HG02588 (cell line): Measurements from ENCODE around the gene CPNE6.
"Not testable (repeated sequence)": the region's sequence is repeated elsewhere in the genome, so short reads cannot be mapped to it uniquely, and the experiment has no call there.

Experiments used
- ATAC-seq: cut with Tn5 transposase; IDR thresholded peaks from one replicate; pipeline ENCODE4 v1.9.1; 2021; ENCODE audit warnings: mild to moderate bottlenecking, moderate library complexity; ENCODE audit not compliant: unreplicated experiment

CPNE6 gene

DNA sequence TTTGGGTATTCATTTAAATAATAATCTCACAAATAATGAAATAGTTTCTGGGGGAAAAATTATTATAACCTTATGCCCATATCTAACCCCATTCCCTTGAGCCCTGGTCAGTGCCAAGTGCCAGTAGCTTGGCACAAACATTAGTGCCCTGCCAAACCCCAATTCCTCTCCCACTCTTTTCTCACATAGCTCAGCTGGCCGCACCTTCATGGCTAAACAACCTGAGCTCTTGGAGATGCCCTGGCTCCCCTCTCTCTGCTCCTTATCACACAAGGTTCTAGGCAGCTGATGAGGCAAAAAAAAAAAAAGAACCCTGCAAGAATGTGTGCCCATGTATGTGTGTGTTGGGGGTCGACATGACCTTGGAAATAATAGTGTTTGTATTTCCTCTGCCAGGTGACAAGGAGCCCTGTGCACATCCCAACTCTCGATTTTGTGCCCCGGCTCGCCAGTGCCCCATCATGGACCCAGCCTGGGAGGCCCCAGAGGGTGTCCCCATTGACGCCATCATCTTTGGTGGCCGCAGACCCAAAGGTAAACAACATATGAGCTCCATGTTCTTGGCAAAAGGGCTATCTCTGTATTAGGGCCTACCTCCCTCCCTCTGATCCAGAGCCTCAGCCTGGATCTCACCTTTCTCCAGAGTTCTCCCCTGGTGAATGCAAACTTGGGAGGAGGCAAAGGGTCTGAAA lies 31.1 kb downstream of the CPNE6 start:
- no peak for ATAC-seq

- ATAC-seq = no peak
Measured at GRCh38 chr14:24103451-24103850, 32.1 kb downstream of the CPNE6 start.

GRCh38 chr14:24105609-24106239 lies 34.4 kb downstream of the CPNE6 start:
- not testable (repeated sequence) for ATAC-seq

GRCh38 chr14:24106672-24107271 lies 35.4 kb downstream of the CPNE6 start:
- no peak for ATAC-seq

DNA sequence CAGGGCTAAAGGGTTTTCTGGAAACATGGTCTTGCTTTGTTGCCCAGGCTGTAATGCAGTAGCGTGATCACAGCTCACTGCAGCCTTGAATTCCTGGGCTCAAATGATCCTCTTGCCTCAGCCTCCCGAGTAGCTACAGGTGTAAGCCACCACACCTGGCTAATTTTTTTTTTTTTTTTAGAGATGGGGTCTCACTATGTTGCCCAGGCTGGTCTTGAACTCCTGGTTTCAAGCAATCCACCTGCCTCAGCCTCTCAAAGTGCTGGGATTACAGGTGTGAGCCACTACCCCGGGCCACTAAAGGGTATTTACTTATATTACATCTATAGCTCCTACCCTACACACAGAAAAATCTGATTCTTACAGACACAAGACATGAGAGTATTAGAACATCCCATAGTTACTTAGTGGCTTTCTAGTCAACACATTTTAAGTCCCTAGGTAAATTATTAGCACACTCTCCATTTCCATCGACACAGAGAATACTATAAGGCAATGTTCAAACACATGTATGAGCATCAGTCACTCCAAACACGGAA lies 37.0 kb downstream of the CPNE6 start:
- peak; percentile 32 for ATAC-seq

GRCh38 chr14:24110060-24110459 lies 38.7 kb downstream of the CPNE6 start:
- ATAC-seq = no peak

GRCh38 chr14:24110523-24110922 lies 39.2 kb downstream of the CPNE6 start:
- ATAC-seq = no peak

DNA sequence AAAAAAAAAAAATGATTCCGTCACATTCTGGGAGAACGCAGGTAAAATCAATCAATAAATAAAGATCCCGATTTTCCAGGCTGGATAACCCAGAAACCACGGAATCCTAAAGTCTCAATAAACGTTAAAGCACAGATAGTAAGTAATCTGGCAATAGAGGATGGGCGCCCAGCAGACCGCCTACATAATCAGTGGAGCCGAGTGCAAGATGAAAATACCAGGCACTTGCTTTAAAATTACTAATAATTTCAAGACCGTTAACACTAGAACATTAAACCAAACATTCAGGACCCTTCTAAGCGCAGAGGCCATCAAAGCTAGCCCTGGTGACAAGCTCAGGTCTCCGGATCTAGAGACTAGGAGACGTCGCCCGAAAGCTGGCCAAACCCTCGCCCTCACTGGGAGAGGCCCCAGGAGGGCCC lies 42.0 kb downstream of the CPNE6 start:
- ATAC-seq = no peak

- ATAC-seq = peak; percentile 24
Measured at GRCh38 chr14:24113801-24114531, 42.6 kb downstream of the CPNE6 start.

DNA sequence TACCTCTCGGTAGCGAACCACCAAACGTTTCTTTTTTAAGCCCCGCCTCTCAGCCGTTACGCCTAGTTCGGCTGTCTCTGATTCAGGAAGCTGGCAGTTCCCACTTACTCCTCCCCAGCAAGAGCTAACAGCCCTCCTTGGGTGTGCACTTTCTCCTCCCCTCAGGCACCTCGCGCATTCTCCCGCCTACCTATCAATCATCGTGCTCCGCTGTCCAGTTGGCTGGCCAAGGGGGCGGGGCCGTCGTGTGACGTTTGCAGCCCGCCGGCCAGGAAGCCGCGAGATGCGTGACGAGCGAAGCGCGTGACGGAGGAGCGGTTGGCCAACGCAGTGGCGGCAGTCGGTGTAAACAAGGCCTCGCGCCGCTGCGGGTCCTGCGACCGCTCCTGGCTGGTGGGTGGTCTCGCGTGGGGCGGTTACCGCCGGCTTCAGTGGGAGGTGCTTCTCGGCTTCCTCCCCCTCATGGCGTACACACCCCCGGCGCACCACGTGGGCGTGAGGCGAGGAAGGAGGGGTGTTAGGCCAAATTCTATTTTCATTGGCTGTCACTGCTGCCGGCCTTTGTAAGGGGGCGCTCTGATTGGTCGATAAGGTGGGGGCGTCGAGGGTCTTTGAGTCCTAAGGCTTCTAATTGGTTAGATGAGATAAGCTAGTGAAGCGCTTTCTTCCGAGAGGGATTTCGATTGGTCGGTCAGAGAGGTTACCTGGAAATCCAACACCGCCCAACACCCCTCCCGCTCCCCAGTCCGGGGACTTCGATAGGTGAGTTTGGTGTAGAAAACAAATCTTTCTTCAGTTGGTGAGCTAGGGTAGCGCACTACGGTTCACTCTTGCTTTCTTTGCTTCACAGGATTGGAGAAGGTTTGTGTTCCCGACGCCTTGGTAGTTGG lies 43.4 kb downstream of the CPNE6 start, which contains the start of the genes DCAF11 and NRL:
Gene DCAF11 (plus strand): TSS at position 246 of the 890 bp plus-strand sequence. CDS start 818 bp downstream, outside the sequence.
Gene NRL (minus strand): TSS at position 418 of the 890 bp plus-strand sequence. CDS start 32,101 bp downstream, outside the sequence.
- ATAC-seq = peak; percentile 76

GRCh38 chr14:24115422-24116127 lies 44.2 kb downstream of the CPNE6 start:
- ATAC-seq = no peak

GRCh38 chr14:24116128-24116814 lies 44.9 kb downstream of the CPNE6 start:
- no peak for ATAC-seq

DNA sequence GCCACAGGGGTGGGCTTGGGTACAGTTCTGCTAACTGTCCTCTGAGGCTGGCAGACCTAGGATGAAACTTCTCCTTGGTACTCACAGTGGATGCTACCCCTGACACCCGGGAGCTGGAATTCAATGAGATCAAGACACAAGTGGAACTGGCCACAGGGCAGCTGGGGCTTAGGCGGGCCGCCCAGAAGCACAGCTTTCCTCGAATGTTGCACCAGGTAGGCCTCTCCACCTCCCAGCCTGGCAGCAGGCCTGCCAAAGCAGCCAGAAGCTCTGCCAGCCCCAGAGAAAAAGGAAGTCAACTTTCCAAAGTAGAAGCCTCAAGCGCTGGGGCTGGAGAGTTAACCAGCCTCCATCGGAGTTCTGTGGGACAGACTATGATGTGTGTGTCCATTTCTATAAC lies 45.8 kb downstream of the CPNE6 start:
- ATAC-seq = no peak

DNA sequence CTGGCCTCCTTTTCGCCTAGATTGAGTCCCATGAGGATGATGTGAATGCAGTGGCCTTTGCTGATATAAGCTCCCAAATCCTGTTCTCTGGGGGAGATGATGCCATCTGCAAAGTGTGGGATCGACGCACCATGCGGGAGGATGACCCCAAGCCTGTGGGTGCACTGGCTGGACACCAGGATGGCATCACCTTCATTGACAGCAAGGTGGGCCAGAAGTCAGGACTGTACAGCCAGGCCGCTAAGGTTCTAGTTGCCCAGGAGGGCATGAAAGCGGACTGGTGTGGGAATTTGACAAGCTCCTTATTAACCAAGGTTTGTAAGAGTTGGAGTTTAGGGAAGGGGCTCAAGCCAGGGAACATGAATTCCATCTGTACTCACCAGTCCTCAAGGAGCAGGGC lies 48.3 kb downstream of the CPNE6 start:
- no peak for ATAC-seq

DNA sequence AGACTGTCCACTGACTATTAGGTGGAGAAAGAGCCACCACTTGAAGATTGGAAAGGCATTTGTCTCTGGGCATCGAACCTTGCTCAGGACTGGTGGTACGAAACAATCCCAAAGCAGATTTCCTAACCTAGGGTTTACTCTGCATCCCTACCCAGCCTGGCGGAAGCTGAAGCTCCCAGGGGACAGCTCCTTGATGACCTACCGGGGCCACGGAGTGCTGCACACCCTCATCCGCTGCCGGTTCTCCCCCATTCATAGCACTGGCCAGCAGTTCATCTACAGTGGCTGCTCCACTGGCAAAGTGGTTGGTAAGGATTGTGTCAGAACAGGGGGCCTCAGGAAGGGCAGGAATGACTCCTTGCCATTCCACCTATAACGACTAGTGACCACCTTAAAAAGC lies 49.8 kb downstream of the CPNE6 start:
- ATAC-seq = no peak

DNA sequence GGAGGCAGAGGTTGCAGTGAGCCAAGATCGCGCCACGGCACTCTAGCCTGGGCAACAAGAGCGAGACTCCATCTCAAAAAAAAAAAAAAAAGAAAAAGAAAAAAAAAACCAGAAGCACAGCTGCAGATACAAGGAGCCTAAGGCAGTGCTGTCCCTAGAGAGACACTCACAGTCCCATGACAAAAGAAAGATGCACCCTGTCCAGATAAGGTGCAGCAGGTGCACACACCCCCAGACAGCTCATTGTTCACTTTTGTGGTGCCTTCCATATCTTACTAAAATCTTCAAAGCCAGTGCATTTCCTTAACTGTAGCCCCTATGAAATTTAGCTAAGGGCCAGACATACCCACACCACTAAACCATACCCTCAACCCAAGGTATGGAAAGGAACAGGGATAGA lies 51.1 kb downstream of the CPNE6 start:
- no peak for ATAC-seq

- ATAC-seq = no peak
Measured at GRCh38 chr14:24122898-24123297, 51.5 kb downstream of the CPNE6 start.

DNA sequence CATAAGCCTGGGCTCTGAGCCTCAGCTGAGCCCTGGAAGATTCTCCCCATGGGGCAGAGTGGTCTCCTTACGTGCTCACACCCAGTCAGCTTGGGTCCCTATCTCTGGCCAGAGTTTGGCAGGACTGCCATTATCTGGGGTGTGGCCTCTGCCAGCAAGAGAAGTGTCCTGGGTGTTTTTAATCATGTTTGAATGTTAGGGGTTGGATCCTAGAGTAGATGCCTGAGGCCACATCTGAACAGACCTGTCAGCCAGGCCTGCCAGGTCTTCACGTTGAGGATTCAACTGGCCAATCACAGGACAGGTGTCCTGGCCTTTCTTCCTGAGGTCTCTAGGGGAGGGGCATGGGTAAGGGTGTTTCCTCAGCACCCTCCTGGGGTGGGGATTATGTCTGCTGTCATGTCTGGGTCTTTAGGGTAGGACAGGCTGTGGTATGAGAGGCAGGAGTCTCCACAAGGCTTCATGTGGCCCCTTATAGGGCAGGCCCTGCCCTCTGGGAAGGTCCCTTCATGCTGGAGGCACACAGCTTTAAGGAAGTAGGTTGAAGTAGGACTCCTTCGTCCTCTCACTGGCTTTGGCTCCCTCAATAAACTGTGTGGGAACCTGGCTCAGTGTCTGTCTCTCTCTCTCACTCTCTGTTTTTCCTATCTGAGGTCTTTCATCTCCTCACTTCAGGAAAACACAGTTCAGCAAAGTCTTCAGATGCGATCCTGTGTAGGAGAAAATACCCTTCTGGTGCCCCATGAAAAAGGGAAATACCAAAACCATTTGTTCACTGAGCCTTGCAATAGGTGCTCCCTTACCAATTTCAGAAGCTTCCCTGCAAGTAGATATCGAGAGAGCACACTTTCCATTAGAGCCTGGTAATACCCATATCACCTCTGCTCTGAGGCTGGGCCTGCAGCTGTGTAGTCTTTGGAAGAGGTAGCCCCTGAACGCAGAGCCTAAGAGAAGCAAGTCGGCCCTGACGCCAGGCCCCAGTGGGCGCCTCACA lies 52.4 kb downstream of the CPNE6 start:
- peak; percentile 74 for ATAC-seq
